H9 (cell line): ENCODE results near the gene GPC3. TPM values are rescaled to one million over a fixed set of nuclear protein-coding genes. Genes with fewer than 3 reads are reported as not detected.

ENCODE experiments used
- DNase-seq: peaks from one replicate; pipeline ENCODE4 v3.0.0-alpha.2; 2017
- H2AFZ ChIP-seq: one replicate; pipeline ENCODE4 v1.6.1; 2013; ENCODE audit warnings: mild to moderate bottlenecking, low read length, control low read depth, moderate library complexity
- H2AK5ac ChIP-seq: 2 replicates; pipeline ENCODE4 v1.6.1; 2013; ENCODE audit warnings: low read length, control low read depth, mixed read lengths; ENCODE audit not compliant: insufficient read length
- H2BK120ac ChIP-seq: one replicate; pipeline ENCODE4 v1.6.1; 2013; ENCODE audit warnings: low read depth, mild to moderate bottlenecking, low read length, control low read depth, inconsistent platforms; ENCODE audit not compliant: poor library complexity, severe bottlenecking
- H2BK12ac ChIP-seq: 2 replicates; pipeline ENCODE4 v1.6.1; 2013; ENCODE audit warnings: low read length, control low read depth, mixed read lengths, low read depth; ENCODE audit not compliant: insufficient read length
- H2BK15ac ChIP-seq: 2 replicates; pipeline ENCODE4 v1.6.1; 2013; ENCODE audit warnings: low read depth, low read length, control low read depth
- H2BK20ac ChIP-seq: one replicate; pipeline ENCODE4 v1.6.1; 2013; ENCODE audit warnings: low read depth, mild to moderate bottlenecking, low read length, control low read depth, inconsistent platforms; ENCODE audit not compliant: poor library complexity, severe bottlenecking
- H2BK5ac ChIP-seq: 2 replicates; pipeline ENCODE4 v1.6.1; 2013; ENCODE audit warnings: low read length, control low read depth, mixed read lengths; ENCODE audit not compliant: insufficient read length
- H3K14ac ChIP-seq: 2 replicates; pipeline ENCODE4 v1.6.1; 2013; ENCODE audit warnings: low read length, control low read depth; ENCODE audit not compliant: insufficient read depth
- H3K18ac ChIP-seq: 2 replicates; pipeline ENCODE4 v1.6.1; 2013; ENCODE audit warnings: low read depth, mild to moderate bottlenecking, mixed read lengths, low read length, control low read depth; ENCODE audit not compliant: insufficient read length
- H3K23ac ChIP-seq: 2 replicates; pipeline ENCODE4 v1.6.1; 2013; ENCODE audit warnings: low read length, control low read depth, mixed read lengths, low read depth; ENCODE audit not compliant: insufficient read length
- H3K23me2 ChIP-seq: 2 replicates; pipeline ENCODE4 v1.6.1; 2013; ENCODE audit warnings: low read depth, mild to moderate bottlenecking, mixed read lengths, low read length, control low read depth; ENCODE audit not compliant: insufficient read length, poor library complexity, severe bottlenecking
- H3K27ac ChIP-seq: 2 replicates; pipeline ENCODE4 v1.5.1; 2013; ENCODE audit warnings: low read length, control low read depth, mixed read lengths, low read depth; ENCODE audit not compliant: insufficient read length
- H3K27me3 ChIP-seq: 2 replicates; pipeline ENCODE4 v1.6.1; 2013; ENCODE audit warnings: low read length, control low read depth, inconsistent platforms; ENCODE audit not compliant: insufficient read depth
- H3K4ac ChIP-seq: 2 replicates; pipeline ENCODE4 v1.6.1; 2013; ENCODE audit warnings: low read depth, mild to moderate bottlenecking, control low read depth, inconsistent platforms, low read length, moderate library complexity
- H3K4me1 ChIP-seq: 2 replicates; pipeline ENCODE4 v1.6.1; 2013; ENCODE audit warnings: low read length, control low read depth, inconsistent platforms; ENCODE audit not compliant: insufficient read depth
- H3K4me2 ChIP-seq: 2 replicates; pipeline ENCODE4 v1.6.1; 2013; ENCODE audit warnings: low read length, control low read depth, mixed read lengths; ENCODE audit not compliant: insufficient read length, insufficient read depth
- H3K56ac ChIP-seq: 2 replicates; pipeline ENCODE4 v1.6.1; 2013; ENCODE audit warnings: low read depth, mild to moderate bottlenecking, mixed read lengths, low read length, control low read depth; ENCODE audit not compliant: insufficient read length
- H3K79me1 ChIP-seq: 2 replicates; pipeline ENCODE4 v1.6.1; 2013; ENCODE audit warnings: low read depth, mild to moderate bottlenecking, moderate library complexity, low read length, control low read depth, inconsistent platforms; ENCODE audit not compliant: insufficient read depth, poor library complexity, severe bottlenecking
- H3K79me2 ChIP-seq: 2 replicates; pipeline ENCODE4 v1.6.1; 2013; ENCODE audit warnings: low read length, control low read depth, inconsistent platforms; ENCODE audit not compliant: insufficient read depth
- H3K9ac ChIP-seq: 2 replicates; pipeline ENCODE4 v1.6.1; 2013; ENCODE audit warnings: low read length, control low read depth, mixed read lengths; ENCODE audit not compliant: insufficient read length; ENCODE audit errors: extremely low read depth
- H3K9me3 ChIP-seq: one replicate; pipeline ENCODE4 v1.6.1; 2013; ENCODE audit warnings: low read depth, low read length, inconsistent platforms; ENCODE audit not compliant: control insufficient read depth
- H3T11ph ChIP-seq: one replicate; pipeline ENCODE4 v1.6.1; 2013; ENCODE audit warnings: mild to moderate bottlenecking, low read length, control low read depth, inconsistent platforms
- H4K20me1 ChIP-seq: one replicate; pipeline ENCODE4 v1.6.1; 2013; ENCODE audit not compliant: control insufficient read depth, insufficient read length, insufficient read depth
- H4K5ac ChIP-seq: 2 replicates; pipeline ENCODE4 v1.6.1; 2013; ENCODE audit warnings: low read depth, mild to moderate bottlenecking, mixed read lengths, low read length, control low read depth; ENCODE audit not compliant: insufficient read length
- H4K8ac ChIP-seq: replicated peaks from 2 replicates; pipeline ENCODE4 v1.6.1; 2013; ENCODE audit warnings: low read length, control low read depth, mixed read lengths, low read depth; ENCODE audit not compliant: insufficient read length
- H4K91ac ChIP-seq: 2 replicates; pipeline ENCODE4 v1.6.1; 2013; ENCODE audit warnings: low read depth, mild to moderate bottlenecking, moderate library complexity, mixed read lengths, low read length, control low read depth; ENCODE audit not compliant: insufficient read length
- H3K27ac Mint-ChIP-seq, 3 experiments: 2 replicates in 2 of 3; 3 replicates in 1 of 3; pipeline ENCODE4 v1.8.0; 2020 to 2021; ENCODE audit warnings: mixed read lengths in 3 of 3, mild to moderate bottlenecking in 1 of 3, moderate library complexity in 1 of 3
- H3K27me3 Mint-ChIP-seq: 2 replicates; pipeline ENCODE4 v1.8.0; 2021; ENCODE audit warnings: low read depth, mild to moderate bottlenecking, moderate library complexity, mixed read lengths
- H3K36me3 Mint-ChIP-seq, 3 experiments: 2 replicates in 2 of 3; 3 replicates in 1 of 3; pipeline ENCODE4 v1.8.0; 2020 to 2021; ENCODE audit warnings: low read depth in 3 of 3, mixed read lengths in 3 of 3; ENCODE audit not compliant: insufficient read depth in 1 of 3
- H3K4me1 Mint-ChIP-seq, 2 experiments: 2 replicates each; pipeline ENCODE4 v1.8.0; 2020; ENCODE audit warnings: mixed read lengths in 2 of 2
- H3K4me3 Mint-ChIP-seq, 2 experiments: 2 replicates in 1 of 2; 3 replicates in 1 of 2; pipeline ENCODE4 v1.8.0; 2020 to 2021; ENCODE audit warnings: mild to moderate bottlenecking in 2 of 2, mixed read lengths in 2 of 2, moderate library complexity in 1 of 2
- H3K9me3 Mint-ChIP-seq, 2 experiments: 2 replicates in 1 of 2; 3 replicates in 1 of 2; pipeline ENCODE4 v1.8.0; 2020; ENCODE audit warnings: mild to moderate bottlenecking in 2 of 2, mixed read lengths in 2 of 2, moderate library complexity in 1 of 2
- WGBS: extraction: QIAGEN DNeasy Blood & Tissue Kit; methylation state at CpG from one replicate; pipeline ENCODE4 v1.1.7; 2013; ENCODE audit warnings: missing lambda C conversion rate, low lambda C conversion rate, mixed read lengths; ENCODE audit not compliant: insufficient read length; ENCODE audit errors: extremely low coverage; 5-methylcytosine and 5-hydroxymethylcytosine counted together
- total RNA-seq: library from RNA; stranded (reverse); gene quantifications from 2 replicates; pipeline ENCODE4 v1.2.1, GENCODE V29; 2021
- TF ChIP-seq, protein P1 (sequence below): fragments of 200-600 bp; sonication (generic); conservative IDR thresholded peaks from 3 replicates; pipeline ENCODE4 v1.8.0; 2021; ENCODE audit warnings: antibody characterized with exemption, mild to moderate bottlenecking

Gene GPC3
- total RNA-seq, 1 experiment from 2014 or later: 108 TPM

DNA sequence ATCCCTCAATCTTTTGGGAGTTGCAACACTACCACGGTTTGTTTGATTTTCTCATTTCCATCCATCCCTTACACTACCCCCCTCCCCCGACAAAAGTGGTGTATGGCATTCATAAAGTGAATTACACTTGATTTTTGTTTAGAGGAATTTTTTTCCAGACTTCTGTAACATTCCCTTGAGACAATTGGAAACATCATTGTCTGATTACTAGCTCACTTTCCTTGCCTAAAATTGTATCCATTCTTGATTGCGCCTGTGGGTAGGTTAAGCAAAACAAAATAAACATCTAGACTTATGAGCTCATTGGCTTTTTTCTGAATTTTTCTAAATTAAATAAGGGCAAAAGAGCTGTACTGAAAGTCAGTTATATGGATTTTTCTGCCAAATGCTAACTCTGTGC lies 3.5 kb downstream of the GPC3 start:
- no peak overlapping the region for H4K8ac ChIP-seq
- no peaks in the 10 kb centered on the region for H3K79me1 ChIP-seq
- H4K20me1 ChIP-seq: no peaks in the 10 kb centered on the region
- no peak overlapping the region for H3K18ac ChIP-seq
- peaks cover 10% of the 10 kb centered on the region; the same call in 1 of the 2 replicates for H3K27me3 ChIP-seq
- no peak overlapping the region for H2BK20ac ChIP-seq
- no peaks in the 10 kb centered on the region for H3K9me3 ChIP-seq
- H3K9ac ChIP-seq: no peak overlapping the region
- Mint-ChIP-seq H3K4me1 (peaks cover 51 to 66% of the 10 kb centered on the region in 2 experiments), H3K4me3 (peak overlapping the region in 1 of 2 experiments; percentile 47; a peak in 1 of 5 replicates), H3K36me3 (peaks cover 0 to 6% (median 0%) of the 10 kb centered on the region in 3 experiments; a peak in 1 of 7 replicates), H3K27me3 (peaks cover 23% of the 10 kb centered on the region), H3K27ac (peak overlapping the region in 2 of 3 experiments; percentile 92 to 95; a peak in 4 of 7 replicates), H3K9me3 (no peaks in the 10 kb centered on the region; a peak in 1 of 5 replicates)
- peaks cover 15% of the 10 kb centered on the region; the same call in 1 of the 2 replicates for H3K4me1 ChIP-seq
- no peak overlapping the region for H3K56ac ChIP-seq
- H3K23me2 ChIP-seq: peaks cover 19% of the 10 kb centered on the region
- H4K5ac ChIP-seq: no peak overlapping the region
- no peak overlapping the region for H3K14ac ChIP-seq
- H3K27ac ChIP-seq: no peak overlapping the region
- H2BK15ac ChIP-seq: no peak overlapping the region
- H4K91ac ChIP-seq: no peak overlapping the region
- no peak overlapping the region for H3K23ac ChIP-seq
- no peak overlapping the region for H2AK5ac ChIP-seq
- TF ChIP-seq, protein P1, sequence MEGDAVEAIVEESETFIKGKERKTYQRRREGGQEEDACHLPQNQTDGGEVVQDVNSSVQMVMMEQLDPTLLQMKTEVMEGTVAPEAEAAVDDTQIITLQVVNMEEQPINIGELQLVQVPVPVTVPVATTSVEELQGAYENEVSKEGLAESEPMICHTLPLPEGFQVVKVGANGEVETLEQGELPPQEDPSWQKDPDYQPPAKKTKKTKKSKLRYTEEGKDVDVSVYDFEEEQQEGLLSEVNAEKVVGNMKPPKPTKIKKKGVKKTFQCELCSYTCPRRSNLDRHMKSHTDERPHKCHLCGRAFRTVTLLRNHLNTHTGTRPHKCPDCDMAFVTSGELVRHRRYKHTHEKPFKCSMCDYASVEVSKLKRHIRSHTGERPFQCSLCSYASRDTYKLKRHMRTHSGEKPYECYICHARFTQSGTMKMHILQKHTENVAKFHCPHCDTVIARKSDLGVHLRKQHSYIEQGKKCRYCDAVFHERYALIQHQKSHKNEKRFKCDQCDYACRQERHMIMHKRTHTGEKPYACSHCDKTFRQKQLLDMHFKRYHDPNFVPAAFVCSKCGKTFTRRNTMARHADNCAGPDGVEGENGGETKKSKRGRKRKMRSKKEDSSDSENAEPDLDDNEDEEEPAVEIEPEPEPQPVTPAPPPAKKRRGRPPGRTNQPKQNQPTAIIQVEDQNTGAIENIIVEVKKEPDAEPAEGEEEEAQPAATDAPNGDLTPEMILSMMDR: no peak
- H3K4ac ChIP-seq: no peak overlapping the region
- H2BK5ac ChIP-seq: no peak overlapping the region
- H3T11ph ChIP-seq: no peak overlapping the region
- WGBS: no CpG with 5 or more reads among the region's 3 CpGs
- no peaks in the 10 kb centered on the region for H3K79me2 ChIP-seq
- no peak overlapping the region for H3K4me2 ChIP-seq
- no peak overlapping the region for H2BK12ac ChIP-seq
- no peak overlapping the region for H2BK120ac ChIP-seq
- no peak overlapping the region for H2AFZ ChIP-seq
- no peak for DNase-seq
